ENCODE data around the gene ZNF697. TPM values are rescaled to one million over a fixed set of nuclear protein-coding genes. Genes with fewer than 3 reads are reported as not detected.
"Not testable (repeated sequence)": the region's sequence is repeated elsewhere in the genome, so short reads cannot be mapped to it uniquely, and the experiment has no call there.

Gene ZNF697
- total RNA-seq, 1 donor from 2014 or later, result 2.9 TPM

GRCh38 chr1:119573886-119574285, 74.2 kb downstream of the ZNF697 start:
- no peak for DNase-seq (ENCODE audit: low spot score)
- Mint-ChIP-seq H3K4me3 (no peak overlapping the region), H3K27ac (no peak overlapping the region), H3K4me1 (ENCODE audit: low read depth) (no peaks in the 10 kb centered on the region), H3K9me3 (no peaks in the 10 kb centered on the region), H3K27me3 (ENCODE audit: insufficient read depth) (peaks cover 3% of the 10 kb centered on the region), H3K36me3 (ENCODE audit: low read depth) (no peaks in the 10 kb centered on the region)
- intact Hi-C loops (cut with micrococcal nuclease), result no loop called here

- H3K4me3 Mint-ChIP-seq; intact Hi-C loops (cut with micrococcal nuclease); H3K9me3 Mint-ChIP-seq; DNase-seq (ENCODE audit: low spot score); H3K4me1 Mint-ChIP-seq (ENCODE audit: low read depth); H3K27me3 Mint-ChIP-seq (ENCODE audit: insufficient read depth); H3K36me3 Mint-ChIP-seq (ENCODE audit: low read depth); H3K27ac Mint-ChIP-seq: not testable (repeated sequence)
Measured at GRCh38 chr1:119569930-119570622, 78.0 kb downstream of the ZNF697 start.

Other genes with a start within 250 kb of the ZNF697 start
- not detected in 2 replicates for gene HSD3B2, start 233.1 kb downstream of the ZNF697 start, total RNA-seq
- not detected in 2 replicates for gene HSD3B1, start 141.1 kb downstream of the ZNF697 start, total RNA-seq
- 46.7 and 49.3 TPM in 2 replicates for gene PHGDH, start 63.7 kb upstream of the ZNF697 start, total RNA-seq
- gene HMGCS2, start 120.6 kb upstream of the ZNF697 start, total RNA-seq, result not detected in 2 replicates
- gene REG4, start 163.2 kb upstream of the ZNF697 start, total RNA-seq, result 0.34 and 0.78 TPM in 2 replicates
- not detected in 2 replicates for gene ADAM30, start 248.2 kb upstream of the ZNF697 start, total RNA-seq

Data from activated T-helper 1 cell treated with anti-CD3 and anti-CD28 coated beads, Interleukin-12 subunit alpha, Interleukin-12 subunit beta, Interleukin-2, Interleukin-4 antibody, amounts not matched to agents 30 ng/mL and 10 ng/mL and 1 ng/mL, durations not matched to agents 14 hours and 24 hours and 36 hours (primary cell).